Transverse colon (tissue), 4 donors: ENCODE measurements around the gene NDST3. TPM values are rescaled to one million over a fixed set of nuclear protein-coding genes. Genes with fewer than 3 reads are reported as not detected.

Source experiments
- DNase-seq: peaks from one replicate; pipeline ENCODE4 v3.0.0-alpha.2; 2019
- H3K27ac ChIP-seq, 4 donors: fragments of 200-600 bp; sonication (generic); 2 replicates each; pipeline ENCODE4 v1.5.1; 2016 to 2018; ENCODE audit warnings: inconsistent platforms in 4 of 4
- H3K27me3 ChIP-seq: fragments of 200-600 bp; sonication (generic); 2 replicates; pipeline ENCODE4 v1.5.1; 2017; ENCODE audit warnings: inconsistent platforms
- H3K36me3 ChIP-seq, 4 donors: fragments of 200-600 bp; sonication (generic); 2 replicates each; pipeline ENCODE4 v1.5.1; 2017 to 2019; ENCODE audit warnings: inconsistent platforms in 4 of 4
- H3K4me1 ChIP-seq, 4 donors: fragments of 200-600 bp; sonication (generic); 2 replicates each; pipeline ENCODE4 v1.5.1; 2017 to 2020; ENCODE audit warnings: inconsistent platforms in 4 of 4
- H3K4me3 ChIP-seq, 4 donors: fragments of 200-600 bp; sonication (generic); 1 replicate in 1 of 4; 2 replicates in 3 of 4; pipeline versions ENCODE4 v1.5.1 to v1.6.1; 2017 to 2019; ENCODE audit warnings: inconsistent platforms in 4 of 4
- H3K9me3 ChIP-seq, 2 donors: fragments of 200-600 bp; sonication (generic); 2 replicates each; pipeline ENCODE4 v1.5.1; 2017 to 2019; ENCODE audit warnings: inconsistent platforms in 2 of 2
- CTCF ChIP-seq, 5 experiments: fragments of 200-600 bp in 3 of 5; fragments of 450-650 bp in 2 of 5; sonication (generic) in 3 of 5; IDR thresholded peaks; 1 replicate in 2 of 5; 2 replicates in 3 of 5; pipeline ENCODE4 v1.5.1; 2016 to 2017; ENCODE audit warnings: antibody characterized with exemption in 5 of 5, inconsistent platforms in 3 of 5, mild to moderate bottlenecking in 2 of 5, moderate library complexity in 1 of 5
- EP300 ChIP-seq: sonication (generic); formaldehyde crosslinking; IDR thresholded peaks from one replicate; pipeline ENCODE4 v1.6.1; 2017; ENCODE audit warnings: antibody characterized with exemption, low read depth
- POLR2A ChIP-seq: fragments of 450-650 bp; IDR thresholded peaks from one replicate; pipeline ENCODE4 v1.6.1; 2016; ENCODE audit warnings: antibody characterized with exemption, mild to moderate bottlenecking, moderate library complexity
- POLR2AphosphoS5 ChIP-seq, 3 donors: sonication (generic); formaldehyde crosslinking; IDR thresholded peaks; one replicate each; pipeline ENCODE4 v1.6.1; 2016; ENCODE audit warnings: antibody characterized with exemption in 3 of 3
- WGBS, 2 donors: methylation state at CpG; one replicate each; pipeline ENCODE4 v1.1.5; 2018; ENCODE audit warnings: low coverage in 1 of 2; 5-methylcytosine and 5-hydroxymethylcytosine counted together
- in situ Hi-C, 4 donors: fragments of 200-750 bp; cut with MboI; loops; one replicate each; pipeline versions ENCODE4 v1.15.0 to v1.15.1; 2017; ENCODE audit warnings: low sequenced_read_pairs in 3 of 4, low pct_ligation_motif_present in 1 of 4, low pct_unique_long_range_greater_than_20kb in 1 of 4
- intact Hi-C: fragments of 100-400 bp; cut with DNase I; formaldehyde crosslinking; loops from one replicate; pipeline ENCODE4 v1.15.1; 2023; ENCODE audit warnings: low total_unique reads
- total RNA-seq, 4 donors: library from RNA; depleted of rRNA; stranded (reverse); fragments of >200 nt; gene quantifications; one replicate each; pipeline ENCODE4 v1.1.0, GENCODE V29; 2016

NDST3 gene
- total RNA-seq, 4 donors from 2014 or later: 0.14 to 1.5 TPM; not detected in 2

GRCh38 chr4:118254368-118254767 is 220.1 kb downstream of the NDST3 start:
- intact Hi-C loops (no loop called here), in situ Hi-C loops (no loop called here)
- no peaks in the 10 kb centered on the region for H3K4me1 ChIP-seq
- H3K9me3 ChIP-seq: no peaks in the 10 kb centered on the region
- no peaks in the 10 kb centered on the region for H3K36me3 ChIP-seq
- TF ChIP-seq CTCF (IDR thresholded peaks at IDR 0.05): no peak
- no peak for TF ChIP-seq EP300
- no peak for TF ChIP-seq POLR2AphosphoS5 (IDR thresholded peaks at IDR 0.05)
- no peak for TF ChIP-seq POLR2A
- H3K4me3 ChIP-seq: no peak overlapping the region
- no peak overlapping the region for H3K27ac ChIP-seq
- H3K27me3 ChIP-seq: no peaks in the 10 kb centered on the region
- DNase-seq: no peak

- Histone ChIP-seq H3K4me1 (no peaks in the 10 kb centered on the region), H3K9me3 (no peaks in the 10 kb centered on the region), H3K27ac (no peak overlapping the region), H3K4me3 (no peak overlapping the region), H3K36me3 (no peaks in the 10 kb centered on the region), H3K27me3 (no peaks in the 10 kb centered on the region)
- TF ChIP-seq CTCF (IDR thresholded peaks at IDR 0.05) (no peak), EP300 (no peak), POLR2A (no peak), POLR2AphosphoS5 (IDR thresholded peaks at IDR 0.05) (no peak)
- DNase-seq: no peak
- WGBS, 2 donors: 82 to 88% methylated on average over 2 to 3 of the region's 3 CpGs
- intact Hi-C loops (no loop called here), in situ Hi-C loops (no loop called here)
Observed at GRCh38 chr4:118259111-118259510, 224.8 kb downstream of the NDST3 start.

- in situ Hi-C loops: no loop called here
- DNase-seq: no peak
- H3K9me3 ChIP-seq: no peaks in the 10 kb centered on the region
- TF ChIP-seq EP300: no peak
- TF ChIP-seq CTCF (IDR thresholded peaks at IDR 0.05): no peak
- no peak for TF ChIP-seq POLR2AphosphoS5 (IDR thresholded peaks at IDR 0.05)
- TF ChIP-seq POLR2A: no peak
- H3K27me3 ChIP-seq: no peaks in the 10 kb centered on the region
- WGBS, 2 donors: 64 to 93% methylated on average over 1 to 2 of the region's 2 CpGs
- no peak overlapping the region for H3K4me3 ChIP-seq
- intact Hi-C loops: no loop called here
- no peak overlapping the region for H3K27ac ChIP-seq
- H3K36me3 ChIP-seq: no peaks in the 10 kb centered on the region
- peaks cover 0 to 5% (median 2%) of the 10 kb centered on the region in 4 donors for H3K4me1 ChIP-seq
Observed at GRCh38 chr4:118260309-118260708, 226.0 kb downstream of the NDST3 start.

- Histone ChIP-seq H3K27me3 (no peaks in the 10 kb centered on the region), H3K9me3 (no peaks in the 10 kb centered on the region), H3K27ac (no peak overlapping the region), H3K4me3 (no peak overlapping the region), H3K4me1 (peaks cover 0 to 5% (median 2%) of the 10 kb centered on the region in 4 donors), H3K36me3 (no peaks in the 10 kb centered on the region)
- no peak for DNase-seq
- intact Hi-C loops (no loop called here), in situ Hi-C loops (no loop called here)
- WGBS, 2 donors: 96 to 100% methylated on average over 1 to 3 of the region's 3 CpGs
- TF ChIP-seq CTCF (IDR thresholded peaks at IDR 0.05): no peak
Observed at GRCh38 chr4:118264096-118264495, 229.8 kb downstream of the NDST3 start.
